Naive thymus-derived CD4-positive, alpha-beta T cell (primary cell): ENCODE data around the gene POU6F2. TPM values are rescaled to one million over a fixed set of nuclear protein-coding genes. Genes with fewer than 3 reads are reported as not detected.

Experiments used
- ATAC-seq: fragments of 150-1000 bp; cut with Tn5 transposase; 2 replicates; pipeline ENCODE4 v1.10.0; 2021; ENCODE audit warnings: mild to moderate bottlenecking, moderate library complexity
- CTCF ChIA-PET: fragments of 350-600 bp; sonication (Branson Sonifier 250); formaldehyde crosslinking; loops from one replicate; lab custom pipeline; 2021; ENCODE audit warnings: antibody characterized with exemption; lab: Charles Lee
- POLR2A ChIA-PET: fragments of 350-600 bp; sonication (Branson Sonifier 250); formaldehyde crosslinking; loops from one replicate; lab custom pipeline; 2021; ENCODE audit warnings: antibody characterized with exemption, inconsistent platforms; lab: Charles Lee
- DNase-seq, 9 donors: peaks; one replicate each; pipeline versions ENCODE4 v3.0.0 to v3.0.0-alpha.2; 2020 to 2022; ENCODE audit warnings: mixed read lengths in 1 of 9
- H3K27ac ChIP-seq: one replicate; pipeline ENCODE4 v1.7.0; 2013; ENCODE audit warnings: mild to moderate bottlenecking, low read depth, low read length, moderate library complexity
- H3K27me3 ChIP-seq, 2 donors: one replicate each; pipeline ENCODE4 v1.7.0; 2013; ENCODE audit warnings: low read length in 2 of 2, mild to moderate bottlenecking in 2 of 2, moderate library complexity in 2 of 2; ENCODE audit not compliant: control insufficient read depth in 2 of 2, insufficient read depth in 2 of 2
- H3K36me3 ChIP-seq, 3 experiments: 1 replicate in 2 of 3; 2 replicates in 1 of 3; pipeline ENCODE4 v1.7.0; 2013; ENCODE audit warnings: low read length in 3 of 3, mild to moderate bottlenecking in 3 of 3, moderate library complexity in 1 of 3; ENCODE audit not compliant: insufficient read depth in 3 of 3, control insufficient read depth in 2 of 3
- H3K4me1 ChIP-seq, 2 donors: one replicate each; pipeline ENCODE4 v1.7.0; 2013; ENCODE audit warnings: low read length in 2 of 2, mild to moderate bottlenecking in 2 of 2, moderate library complexity in 1 of 2; ENCODE audit not compliant: control insufficient read depth in 2 of 2, insufficient read depth in 2 of 2
- H3K4me3 ChIP-seq: 2 replicates; pipeline ENCODE4 v1.7.0; 2013; ENCODE audit warnings: mild to moderate bottlenecking, low read length
- H3K9me3 ChIP-seq, 3 experiments: 1 replicate in 2 of 3; 2 replicates in 1 of 3; pipeline ENCODE4 v1.7.0; 2013; ENCODE audit warnings: low read length in 3 of 3; ENCODE audit not compliant: control insufficient read depth in 2 of 3
- H3K27ac Mint-ChIP-seq, 9 donors: one replicate each; pipeline ENCODE4 v1.8.0; 2020 to 2022; ENCODE audit warnings: mixed read lengths in 9 of 9, mild to moderate bottlenecking in 8 of 9, moderate library complexity in 5 of 9, inconsistent platforms in 2 of 9
- H3K27me3 Mint-ChIP-seq, 5 donors: one replicate each; pipeline ENCODE4 v1.8.0; 2021 to 2022; ENCODE audit warnings: mixed read lengths in 5 of 5, mild to moderate bottlenecking in 1 of 5
- H3K36me3 Mint-ChIP-seq, 5 donors: one replicate each; pipeline ENCODE4 v1.8.0; 2020 to 2022; ENCODE audit warnings: mixed read lengths in 5 of 5, mild to moderate bottlenecking in 3 of 5, inconsistent platforms in 1 of 5
- H3K4me1 Mint-ChIP-seq, 7 donors: one replicate each; pipeline ENCODE4 v1.8.0; 2020 to 2022; ENCODE audit warnings: mixed read lengths in 7 of 7, mild to moderate bottlenecking in 3 of 7, inconsistent platforms in 1 of 7
- H3K4me3 Mint-ChIP-seq, 10 donors: one replicate each; pipeline ENCODE4 v1.8.0; 2020 to 2022; ENCODE audit warnings: mild to moderate bottlenecking in 10 of 10, mixed read lengths in 10 of 10, moderate library complexity in 6 of 10, inconsistent platforms in 2 of 10
- H3K9me3 Mint-ChIP-seq, 11 donors: one replicate each; pipeline ENCODE4 v1.8.0; 2020 to 2022; ENCODE audit warnings: mixed read lengths in 11 of 11, mild to moderate bottlenecking in 4 of 11, inconsistent platforms in 1 of 11, moderate library complexity in 1 of 11
- intact Hi-C, 2 donors: fragments of 100-400 bp; cut with micrococcal nuclease; formaldehyde crosslinking; loops; one replicate each; pipeline ENCODE4 v1.15.1; 2023
- polyA plus RNA-seq, 2 donors: library from polyadenylated mRNA; unstranded; fragments of 300-500 nt; fragmentation: Illumina TruSeq; gene quantifications; one replicate each; pipeline ENCODE4 v1.2.3, GENCODE V29; 2021
- total RNA-seq, 6 experiments: library from RNA in 5 of 6; stranded (reverse) in 5 of 6; gene quantifications; 1 replicate in 5 of 6; 2 replicates in 1 of 6; pipeline ENCODE4 v1.2.3 and lab custom pipeline; 2021 to 2026

The POU6F2 gene
- total and polyA plus RNA-seq, 7 experiments from 2014 or later, result 0.24 TPM; not detected in 6

GRCh38 chr7:39342763-39343162 is 365.1 kb downstream of the POU6F2 start:
- intact Hi-C loops, result no loop called here
- Mint-ChIP-seq H3K4me1 (no peaks in the 10 kb centered on the region), H3K27ac (no peak overlapping the region), H3K36me3 (no peaks in the 10 kb centered on the region), H3K9me3 (peaks cover 0 to 6% (median 0%) of the 10 kb centered on the region in 11 donors), H3K4me3 (no peak overlapping the region), H3K27me3 (peaks cover 0 to 19% (median 10%) of the 10 kb centered on the region in 5 donors)
- H3K9me3 ChIP-seq, result no peaks in the 10 kb centered on the region
- POLR2A ChIA-PET, result no interaction called here
- no peaks in the 10 kb centered on the region for H3K27me3 ChIP-seq
- no peaks in the 10 kb centered on the region for H3K36me3 ChIP-seq
- CTCF ChIA-PET, result no interaction called here
- no peak for ATAC-seq
- DNase-seq, result no peak
- H3K27ac ChIP-seq, result no peak overlapping the region
- H3K4me1 ChIP-seq, result no peaks in the 10 kb centered on the region
- no peak overlapping the region for H3K4me3 ChIP-seq

GRCh38 chr7:39349452-39350123 is 371.9 kb downstream of the POU6F2 start:
- intact Hi-C loops, result no loop called here
- Histone ChIP-seq H3K36me3 (no peaks in the 10 kb centered on the region), H3K27me3 (no peaks in the 10 kb centered on the region), H3K9me3 (no peaks in the 10 kb centered on the region), H3K4me3 (no peak overlapping the region), H3K27ac (no peak overlapping the region), H3K4me1 (no peaks in the 10 kb centered on the region)
- ChIA-PET POLR2A (no interaction called here), CTCF (no interaction called here)
- ATAC-seq (no peak), DNase-seq (no peak)
- Mint-ChIP-seq H3K27ac (no peak overlapping the region), H3K36me3 (no peaks in the 10 kb centered on the region), H3K9me3 (no peaks in the 10 kb centered on the region), H3K4me3 (no peak overlapping the region), H3K4me1 (no peaks in the 10 kb centered on the region), H3K27me3 (peaks cover 0 to 11% (median 9%) of the 10 kb centered on the region in 5 donors)

GRCh38 chr7:39353615-39354376 is 376.1 kb downstream of the POU6F2 start:
- H3K27ac Mint-ChIP-seq, result no peak overlapping the region
- H3K36me3 Mint-ChIP-seq, result peaks cover 0 to 2% (median 0%) of the 10 kb centered on the region in 5 donors
- peaks cover 0 to 11% (median 7%) of the 10 kb centered on the region in 7 donors for H3K4me1 Mint-ChIP-seq
- H3K9me3 ChIP-seq, result no peaks in the 10 kb centered on the region
- H3K27ac ChIP-seq, result no peak overlapping the region
- H3K36me3 ChIP-seq, result no peaks in the 10 kb centered on the region
- no peaks in the 10 kb centered on the region for H3K27me3 ChIP-seq
- no peak overlapping the region for H3K4me3 Mint-ChIP-seq
- H3K4me1 ChIP-seq, result no peaks in the 10 kb centered on the region
- DNase-seq, result no peak
- CTCF ChIA-PET, result no interaction called here
- peaks cover 0 to 3% (median 0%) of the 10 kb centered on the region in 11 donors for H3K9me3 Mint-ChIP-seq
- no peak overlapping the region for H3K4me3 ChIP-seq
- ATAC-seq, result no peak
- peaks cover 2 to 11% (median 4%) of the 10 kb centered on the region in 5 donors for H3K27me3 Mint-ChIP-seq
- intact Hi-C loops, result no loop called here
- POLR2A ChIA-PET, result no interaction called here

- no peak for ATAC-seq
- DNase-seq, result no peak
- H3K4me3 Mint-ChIP-seq, result peak overlapping the region in 4 of 10 donors; percentile 0 to 18 (median 10)
- Histone ChIP-seq H3K27ac (no peak overlapping the region), H3K4me1 (no peaks in the 10 kb centered on the region), H3K36me3 (no peaks in the 10 kb centered on the region), H3K9me3 (no peaks in the 10 kb centered on the region), H3K27me3 (no peaks in the 10 kb centered on the region), H3K4me3 (no peak overlapping the region)
- POLR2A ChIA-PET, result no interaction called here
- H3K4me1 Mint-ChIP-seq, result peaks cover 0 to 11% (median 7%) of the 10 kb centered on the region in 7 donors
- H3K27ac Mint-ChIP-seq, result no peak overlapping the region
- peaks cover 0 to 4% (median 2%) of the 10 kb centered on the region in 5 donors for H3K27me3 Mint-ChIP-seq
- CTCF ChIA-PET, result no interaction called here
- H3K36me3 Mint-ChIP-seq, result peaks cover 0 to 2% (median 0%) of the 10 kb centered on the region in 5 donors
- intact Hi-C loops, result no loop called here
- peaks cover 0 to 3% (median 0%) of the 10 kb centered on the region in 11 donors for H3K9me3 Mint-ChIP-seq
Observed at GRCh38 chr7:39355664-39356063, 378.0 kb downstream of the POU6F2 start.

GRCh38 chr7:39356172-39356925 is 378.6 kb downstream of the POU6F2 start:
- CTCF ChIA-PET, result no interaction called here
- POLR2A ChIA-PET, result no interaction called here

GRCh38 chr7:39357648-39358047 is 379.9 kb downstream of the POU6F2 start:
- H3K36me3 Mint-ChIP-seq, result peaks cover 0 to 2% (median 0%) of the 10 kb centered on the region in 5 donors
- CTCF ChIA-PET, result no interaction called here

More at GRCh38 chr7:39356172-39356925, 378.6 kb downstream of the POU6F2 start:
- intact Hi-C loops, result no loop called here
- Histone ChIP-seq H3K4me1 (no peaks in the 10 kb centered on the region), H3K9me3 (no peaks in the 10 kb centered on the region), H3K4me3 (no peak overlapping the region), H3K27me3 (no peaks in the 10 kb centered on the region), H3K27ac (no peak overlapping the region), H3K36me3 (no peaks in the 10 kb centered on the region)
- Mint-ChIP-seq H3K27ac (peak overlapping the region in 4 of 9 donors; percentile 6 to 60 (median 20)), H3K27me3 (peaks cover 0 to 4% (median 2%) of the 10 kb centered on the region in 5 donors), H3K4me1 (peaks cover 0 to 11% (median 7%) of the 10 kb centered on the region in 7 donors), H3K4me3 (peak overlapping the region in 4 of 10 donors; percentile 18 to 42 (median 22)), H3K36me3 (peaks cover 0 to 2% (median 0%) of the 10 kb centered on the region in 5 donors), H3K9me3 (peaks cover 0 to 3% (median 0%) of the 10 kb centered on the region in 11 donors)
- no peak for ATAC-seq
- no peak for DNase-seq

More at GRCh38 chr7:39357648-39358047, 379.9 kb downstream of the POU6F2 start:
- Mint-ChIP-seq H3K27me3 (peaks cover 0 to 11% (median 7%) of the 10 kb centered on the region in 5 donors), H3K9me3 (peaks cover 0 to 3% (median 0%) of the 10 kb centered on the region in 11 donors), H3K4me3 (no peak overlapping the region), H3K27ac (no peak overlapping the region), H3K4me1 (peaks cover 0 to 11% (median 7%) of the 10 kb centered on the region in 7 donors)
- Histone ChIP-seq H3K9me3 (no peaks in the 10 kb centered on the region), H3K4me3 (no peak overlapping the region), H3K4me1 (no peaks in the 10 kb centered on the region), H3K36me3 (no peaks in the 10 kb centered on the region), H3K27me3 (no peaks in the 10 kb centered on the region), H3K27ac (no peak overlapping the region)
- ATAC-seq (no peak), DNase-seq (no peak)
- POLR2A ChIA-PET, result no interaction called here
- intact Hi-C loops, result no loop called here
